Caco-2 (cell line): Measurements from ENCODE around the gene AIG1. TPM values are rescaled to one million over a fixed set of nuclear protein-coding genes. Genes with fewer than 3 reads are reported as not detected.

Experiments used
- BruUV-seq: library from RNA; stranded (reverse); fragments of 400-500 nt; replicated peaks from 2 replicates; lab custom pipeline; 2021; lab: Mats Ljungman, UMichigan
- CTCF ChIA-PET: fragments of 300-600 bp; sonication (Branson Sonifier 250); formaldehyde crosslinking; loops from one replicate; lab custom pipeline; 2022; ENCODE audit warnings: antibody characterized with exemption; lab: Charles Lee
- POLR2A ChIA-PET: fragments of 300-600 bp; sonication (Branson Sonifier 250); formaldehyde crosslinking; loops from one replicate; lab custom pipeline; 2022; ENCODE audit warnings: antibody characterized with exemption; lab: Charles Lee
- DNase-seq, 2 experiments: peaks; one replicate each; pipeline versions ENCODE4 v3.0.0 to v3.0.0-alpha.2; 2020 to 2022
- H3K27me3 ChIP-seq: replicated peaks from 2 replicates; pipeline ENCODE4 v1.6.0; 2011; ENCODE audit warnings: low read length; ENCODE audit not compliant: control insufficient read depth, insufficient read depth
- H3K36me3 ChIP-seq: 2 replicates; pipeline ENCODE4 v1.5.1; 2011; ENCODE audit warnings: low read length; ENCODE audit not compliant: control insufficient read depth, insufficient read depth
- H3K4me1 ChIP-seq: fragments of 250-450 bp; sonication (Bioruptor Pico); 2 replicates; pipeline ENCODE4 v1.5.1; 2020; ENCODE audit warnings: mild to moderate bottlenecking
- H3K4me3 ChIP-seq: 2 replicates; pipeline ENCODE4 v1.5.1; 2011; ENCODE audit warnings: low read depth, mild to moderate bottlenecking, control low read depth, low read length
- H3K9me3 ChIP-seq: fragments of 250-450 bp; sonication (Bioruptor Pico); 2 replicates; pipeline ENCODE4 v1.5.1; 2020; ENCODE audit warnings: mild to moderate bottlenecking, moderate library complexity
- H3K27ac Mint-ChIP-seq: one replicate; pipeline ENCODE4 v1.8.0; 2022; ENCODE audit warnings: mixed read lengths; ENCODE audit not compliant: unreplicated experiment
- H3K27me3 Mint-ChIP-seq: one replicate; pipeline ENCODE4 v1.8.0; 2022; ENCODE audit warnings: mixed read lengths; ENCODE audit not compliant: insufficient read depth, unreplicated experiment
- H3K36me3 Mint-ChIP-seq: one replicate; pipeline ENCODE4 v1.8.0; 2022; ENCODE audit warnings: mild to moderate bottlenecking, mixed read lengths; ENCODE audit not compliant: insufficient read depth, unreplicated experiment
- H3K4me1 Mint-ChIP-seq: one replicate; pipeline ENCODE4 v1.8.0; 2022; ENCODE audit warnings: low read depth, mixed read lengths; ENCODE audit not compliant: unreplicated experiment
- H3K4me3 Mint-ChIP-seq: one replicate; pipeline ENCODE4 v1.8.0; 2022; ENCODE audit warnings: mild to moderate bottlenecking, moderate library complexity, mixed read lengths; ENCODE audit not compliant: unreplicated experiment
- H3K9me3 Mint-ChIP-seq: one replicate; pipeline ENCODE4 v1.8.0; 2022; ENCODE audit warnings: mixed read lengths; ENCODE audit not compliant: unreplicated experiment
- intact Hi-C: fragments of 100-400 bp; cut with micrococcal nuclease; formaldehyde crosslinking; loops from one replicate; pipeline ENCODE4 v1.10.0; 2022; ENCODE audit not compliant: unreplicated experiment
- total RNA-seq: library from RNA; stranded (reverse); gene quantifications from 2 replicates; pipeline ENCODE4 v1.2.3, GENCODE V29; 2022
- TF ChIP-seq, protein P1 (sequence below), 2 experiments: fragments of 200-600 bp in 1 of 2; IDR thresholded peaks; 1 replicate in 1 of 2; 2 replicates in 1 of 2; pipeline versions ENCODE4 v1.5.1 to v1.8.0; 2011 to 2022; ENCODE audit warnings: antibody characterized with exemption in 1 of 2, control low read depth in 1 of 2, inconsistent platforms in 1 of 2, low read depth in 1 of 2, low read length in 1 of 2, mild to moderate bottlenecking in 1 of 2, moderate library complexity in 1 of 2; ENCODE audit not compliant: insufficient read depth in 1 of 2, severe bottlenecking in 1 of 2, unreplicated experiment in 1 of 2

AIG1 gene
- total RNA-seq, 1 experiment from 2014 or later, result 27.6 TPM

DNA sequence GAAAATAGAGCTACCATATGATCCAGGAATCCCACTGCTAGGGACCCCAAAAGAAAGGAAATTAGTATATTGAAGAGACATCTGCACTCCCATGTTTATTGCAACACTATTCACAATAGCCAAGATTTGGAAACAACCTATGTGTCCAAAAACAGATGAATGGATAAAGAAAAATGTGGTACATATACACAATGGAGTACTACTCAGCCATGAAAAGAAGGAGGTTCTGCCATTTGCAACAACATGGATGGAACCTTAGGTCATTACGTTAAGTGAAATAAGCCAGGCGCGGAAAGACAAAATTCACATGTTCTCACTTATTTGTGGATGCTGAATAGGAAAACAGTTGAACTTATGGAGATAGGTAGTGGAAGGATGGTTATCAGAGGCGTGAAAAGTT, 252.5 kb downstream of the AIG1 start:
- no peaks in the 10 kb centered on the region for H3K27me3 Mint-ChIP-seq
- H3K4me3 ChIP-seq, result no peak overlapping the region
- no peak overlapping the region for H3K27ac Mint-ChIP-seq
- DNase-seq, result no peak
- H3K4me3 Mint-ChIP-seq, result no peak overlapping the region
- no peaks in the 10 kb centered on the region; the same call in 1 of the 2 replicates for H3K9me3 ChIP-seq
- no peaks in the 10 kb centered on the region for H3K36me3 Mint-ChIP-seq
- TF ChIP-seq, protein P1, sequence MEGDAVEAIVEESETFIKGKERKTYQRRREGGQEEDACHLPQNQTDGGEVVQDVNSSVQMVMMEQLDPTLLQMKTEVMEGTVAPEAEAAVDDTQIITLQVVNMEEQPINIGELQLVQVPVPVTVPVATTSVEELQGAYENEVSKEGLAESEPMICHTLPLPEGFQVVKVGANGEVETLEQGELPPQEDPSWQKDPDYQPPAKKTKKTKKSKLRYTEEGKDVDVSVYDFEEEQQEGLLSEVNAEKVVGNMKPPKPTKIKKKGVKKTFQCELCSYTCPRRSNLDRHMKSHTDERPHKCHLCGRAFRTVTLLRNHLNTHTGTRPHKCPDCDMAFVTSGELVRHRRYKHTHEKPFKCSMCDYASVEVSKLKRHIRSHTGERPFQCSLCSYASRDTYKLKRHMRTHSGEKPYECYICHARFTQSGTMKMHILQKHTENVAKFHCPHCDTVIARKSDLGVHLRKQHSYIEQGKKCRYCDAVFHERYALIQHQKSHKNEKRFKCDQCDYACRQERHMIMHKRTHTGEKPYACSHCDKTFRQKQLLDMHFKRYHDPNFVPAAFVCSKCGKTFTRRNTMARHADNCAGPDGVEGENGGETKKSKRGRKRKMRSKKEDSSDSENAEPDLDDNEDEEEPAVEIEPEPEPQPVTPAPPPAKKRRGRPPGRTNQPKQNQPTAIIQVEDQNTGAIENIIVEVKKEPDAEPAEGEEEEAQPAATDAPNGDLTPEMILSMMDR (IDR thresholded peaks at IDR 0.05; ENCODE audit: insufficient read depth in 1 of 2, low read depth in 1 of 2, low read length in 1 of 2, severe bottlenecking in 1 of 2, unreplicated experiment in 1 of 2), result no peak
- H3K27me3 ChIP-seq, result no peaks in the 10 kb centered on the region
- ChIA-PET CTCF (no interaction called here), POLR2A (no interaction called here)
- intact Hi-C loops, result no loop called here
- H3K36me3 ChIP-seq, result no peaks in the 10 kb centered on the region
- peaks cover 10% of the 10 kb centered on the region for H3K9me3 Mint-ChIP-seq
- H3K4me1 ChIP-seq, result no peaks in the 10 kb centered on the region
- no peaks in the 10 kb centered on the region for H3K4me1 Mint-ChIP-seq
- BruUV-seq, result no TSS peak

DNA sequence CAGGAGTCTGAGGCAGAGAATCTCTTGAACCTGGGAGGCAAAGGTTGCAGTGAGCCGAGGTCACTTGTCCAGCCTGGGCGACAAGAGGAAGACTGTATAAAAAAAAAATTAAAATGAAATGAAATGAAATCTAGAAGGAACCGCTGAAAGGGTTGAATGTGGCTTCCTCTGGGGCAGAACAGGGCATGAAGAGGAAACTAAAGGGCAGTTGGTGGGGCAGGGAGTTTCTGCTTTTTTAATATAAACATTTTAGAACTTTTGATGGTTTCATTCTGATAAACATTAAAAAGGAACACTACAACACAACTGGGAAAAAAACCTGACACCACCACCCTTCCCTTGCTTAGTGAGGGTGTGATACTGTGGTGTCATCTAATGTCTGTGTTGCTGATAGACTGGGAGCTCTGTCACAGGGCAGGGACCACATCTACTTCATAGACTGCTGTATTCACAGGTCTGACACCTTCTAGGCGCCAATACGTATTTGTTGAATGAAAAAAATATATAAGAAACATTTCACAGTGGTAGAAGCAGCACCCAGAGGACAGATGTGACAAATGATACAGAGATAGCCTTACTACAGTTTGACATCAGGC, 260.9 kb downstream of the AIG1 start:
- H3K9me3 ChIP-seq, result no peaks in the 10 kb centered on the region; the same call in 1 of the 2 replicates
- H3K4me1 ChIP-seq, result no peaks in the 10 kb centered on the region
- ChIA-PET POLR2A (no interaction called here), CTCF (no interaction called here)
- DNase-seq, result no peak
- no peaks in the 10 kb centered on the region for H3K36me3 Mint-ChIP-seq
- H3K4me3 Mint-ChIP-seq, result no peak overlapping the region
- no peak overlapping the region for H3K4me3 ChIP-seq
- H3K9me3 Mint-ChIP-seq, result peaks cover 9% of the 10 kb centered on the region
- intact Hi-C loops, result no loop called here
- TF ChIP-seq, protein P1 (IDR thresholded peaks at IDR 0.05; ENCODE audit: insufficient read depth in 1 of 2, low read depth in 1 of 2, low read length in 1 of 2, severe bottlenecking in 1 of 2, unreplicated experiment in 1 of 2), result no peak
- no TSS peak for BruUV-seq
- no peaks in the 10 kb centered on the region for H3K36me3 ChIP-seq
- H3K4me1 Mint-ChIP-seq, result no peaks in the 10 kb centered on the region
- no peaks in the 10 kb centered on the region for H3K27me3 Mint-ChIP-seq
- H3K27me3 ChIP-seq, result no peaks in the 10 kb centered on the region
- no peak overlapping the region for H3K27ac Mint-ChIP-seq

GRCh38 chr6:143322386-143322785, 261.7 kb downstream of the AIG1 start:
- Histone ChIP-seq H3K9me3 (no peaks in the 10 kb centered on the region; the same call in 1 of the 2 replicates), H3K4me1 (no peaks in the 10 kb centered on the region), H3K4me3 (no peak overlapping the region), H3K27me3 (no peaks in the 10 kb centered on the region), H3K36me3 (no peaks in the 10 kb centered on the region)
- Mint-ChIP-seq H3K27me3 (no peaks in the 10 kb centered on the region), H3K4me1 (no peaks in the 10 kb centered on the region), H3K9me3 (peaks cover 6% of the 10 kb centered on the region), H3K4me3 (no peak overlapping the region), H3K36me3 (no peaks in the 10 kb centered on the region), H3K27ac (no peak overlapping the region)
- CTCF ChIA-PET, result no interaction called here
- BruUV-seq, result no TSS peak
- no peak for DNase-seq
- POLR2A ChIA-PET, result no interaction called here
- TF ChIP-seq, protein P1 (IDR thresholded peaks at IDR 0.05; ENCODE audit: insufficient read depth in 1 of 2, low read depth in 1 of 2, low read length in 1 of 2, severe bottlenecking in 1 of 2, unreplicated experiment in 1 of 2), result no peak
- intact Hi-C loops, result no loop called here
